Left lung (tissue), 10 donors: Measurements from ENCODE around the gene HHIP. TPM values are rescaled to one million over a fixed set of nuclear protein-coding genes. Genes with fewer than 3 reads are reported as not detected.

ENCODE experiments used
- ATAC-seq: fragments of 200-7000 bp; cut with Tn5 transposase; one replicate; pipeline ENCODE4 v1.9.1; 2020; ENCODE audit warnings: moderate library complexity
- DNase-seq, 4 donors: peaks; one replicate each; pipeline ENCODE4 v3.0.0-alpha.2; 2013 to 2020
- H3K27ac ChIP-seq, 2 donors: fragments of 200-600 bp; sonication (generic) in 1 of 2; one replicate each; pipeline versions ENCODE4 v1.5.0 to v1.8.0; 2020 to 2021
- H3K27me3 ChIP-seq, 2 donors: fragments of 200-600 bp; sonication (generic) in 1 of 2; one replicate each; pipeline versions ENCODE4 v1.5.0 to v1.8.0; 2020 to 2021
- H3K36me3 ChIP-seq, 2 donors: fragments of 200-600 bp; sonication (generic) in 1 of 2; one replicate each; pipeline versions ENCODE4 v1.5.0 to v1.8.0; 2020 to 2021
- H3K4me1 ChIP-seq, 2 donors: fragments of 200-600 bp; one replicate each; pipeline ENCODE4 v1.8.0; 2021
- H3K4me3 ChIP-seq, 2 donors: fragments of 200-600 bp; sonication (generic) in 1 of 2; one replicate each; pipeline versions ENCODE4 v1.5.0 to v1.8.0; 2020 to 2021; ENCODE audit warnings: mild to moderate bottlenecking in 1 of 2
- H3K9me3 ChIP-seq, 2 donors: fragments of 200-600 bp; sonication (generic) in 1 of 2; one replicate each; pipeline versions ENCODE4 v1.5.0 to v1.8.0; 2020 to 2021
- intact Hi-C, 2 donors: fragments of 100-400 bp; cut with DNase I; formaldehyde crosslinking; loops; one replicate each; pipeline versions ENCODE4 v1.11.2 to v1.14.2; 2022
- polyA plus RNA-seq, 6 donors: library from polyadenylated mRNA; unstranded; fragments of 120-200 nt; gene quantifications; one replicate each; pipeline ENCODE4 v1.2.1, GENCODE V29; 2013; ENCODE audit not compliant: insufficient read length in 6 of 6
- total RNA-seq, 2 donors: library from RNA; stranded (reverse); fragmentation: NEBNext Ultra II Directional; extraction: Animal tissue kit (Norgen Biotek cat#: 25700); gene quantifications; one replicate each; pipeline ENCODE4 v1.2.1, GENCODE V29; 2021
- TF ChIP-seq, protein P1 (sequence below), 2 donors: fragments of 200-600 bp; sonication (generic) in 1 of 2; IDR thresholded peaks; one replicate each; pipeline versions ENCODE4 v1.5.0 to v1.8.0; 2021; ENCODE audit warnings: antibody characterized with exemption in 2 of 2
- donor health status: DM: no; HTN: yes; CAD: no.
- donor health status: DM: no; HTN: no; CAD: no.

Gene HHIP
- total and polyA plus RNA-seq, 8 donors: 17.1 to 59.8 (median 44.0) TPM

DNA sequence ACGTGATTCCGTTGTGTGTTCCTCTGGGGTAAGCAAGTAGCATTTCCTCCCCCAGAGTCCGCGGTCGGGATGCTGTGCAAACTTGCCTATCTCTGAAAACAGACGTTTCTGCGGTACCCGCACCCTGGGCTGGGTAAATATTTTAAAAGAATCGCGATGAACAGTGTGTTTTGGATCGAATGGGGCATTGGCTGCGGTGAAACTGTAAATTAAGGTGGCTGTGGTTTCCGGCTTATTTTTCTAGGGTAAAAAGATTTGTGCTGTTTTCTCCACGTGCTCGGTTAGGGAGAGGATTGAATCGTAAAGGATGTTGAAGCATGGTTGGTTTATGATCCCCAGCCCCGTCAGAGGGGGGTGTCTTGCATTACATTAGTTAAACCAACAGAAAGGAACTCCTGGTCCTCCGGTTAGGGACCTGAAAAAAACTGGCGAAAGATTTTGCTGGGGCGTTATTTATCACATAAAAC is 1.2 kb downstream of the HHIP start:
- H3K9me3 ChIP-seq: no peaks in the 10 kb centered on the region
- TF ChIP-seq, protein P1, sequence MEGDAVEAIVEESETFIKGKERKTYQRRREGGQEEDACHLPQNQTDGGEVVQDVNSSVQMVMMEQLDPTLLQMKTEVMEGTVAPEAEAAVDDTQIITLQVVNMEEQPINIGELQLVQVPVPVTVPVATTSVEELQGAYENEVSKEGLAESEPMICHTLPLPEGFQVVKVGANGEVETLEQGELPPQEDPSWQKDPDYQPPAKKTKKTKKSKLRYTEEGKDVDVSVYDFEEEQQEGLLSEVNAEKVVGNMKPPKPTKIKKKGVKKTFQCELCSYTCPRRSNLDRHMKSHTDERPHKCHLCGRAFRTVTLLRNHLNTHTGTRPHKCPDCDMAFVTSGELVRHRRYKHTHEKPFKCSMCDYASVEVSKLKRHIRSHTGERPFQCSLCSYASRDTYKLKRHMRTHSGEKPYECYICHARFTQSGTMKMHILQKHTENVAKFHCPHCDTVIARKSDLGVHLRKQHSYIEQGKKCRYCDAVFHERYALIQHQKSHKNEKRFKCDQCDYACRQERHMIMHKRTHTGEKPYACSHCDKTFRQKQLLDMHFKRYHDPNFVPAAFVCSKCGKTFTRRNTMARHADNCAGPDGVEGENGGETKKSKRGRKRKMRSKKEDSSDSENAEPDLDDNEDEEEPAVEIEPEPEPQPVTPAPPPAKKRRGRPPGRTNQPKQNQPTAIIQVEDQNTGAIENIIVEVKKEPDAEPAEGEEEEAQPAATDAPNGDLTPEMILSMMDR (IDR thresholded peaks at IDR 0.05): no peak
- H3K4me1 ChIP-seq: peaks cover 9% of the 10 kb centered on the region in 2 donors
- ATAC-seq (peak; percentile 1), DNase-seq (peak in 1 of 4 donors; percentile 39)
- H3K27me3 ChIP-seq: peaks cover 36 to 43% of the 10 kb centered on the region in 2 donors
- intact Hi-C loops: no loop called here
- H3K36me3 ChIP-seq: no peaks in the 10 kb centered on the region
- H3K27ac ChIP-seq: no peak overlapping the region
- peak overlapping the region; percentile 44 to 46 for H3K4me3 ChIP-seq

DNA sequence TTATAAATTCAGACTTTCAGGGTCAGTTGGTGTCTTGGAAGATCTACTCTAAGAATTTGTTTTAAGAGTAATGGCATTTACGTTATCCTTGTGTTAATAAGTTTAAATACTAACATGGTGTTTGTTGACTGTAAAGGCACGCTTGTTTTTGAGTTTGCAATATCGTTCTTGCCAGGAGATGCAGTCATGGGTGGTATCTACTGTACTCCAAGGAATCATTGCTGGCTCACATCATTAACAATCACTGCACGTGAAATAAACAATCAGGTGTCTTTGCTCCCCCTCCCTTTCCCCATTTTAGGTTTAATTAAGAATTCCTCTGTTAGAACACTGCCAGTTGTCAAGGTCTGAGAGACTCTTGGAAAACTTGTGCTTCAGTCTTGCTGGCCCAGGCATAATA is 1.6 kb downstream of the HHIP start:
- ATAC-seq (no peak), DNase-seq (no peak)
- TF ChIP-seq, protein P1 (IDR thresholded peaks at IDR 0.05): no peak
- intact Hi-C loops: no loop called here
- Histone ChIP-seq H3K36me3 (no peaks in the 10 kb centered on the region), H3K4me1 (peaks cover 9% of the 10 kb centered on the region in 2 donors), H3K27ac (no peak overlapping the region), H3K9me3 (no peaks in the 10 kb centered on the region), H3K4me3 (peak overlapping the region; percentile 44 to 46), H3K27me3 (peaks cover 36 to 43% of the 10 kb centered on the region in 2 donors)

DNA sequence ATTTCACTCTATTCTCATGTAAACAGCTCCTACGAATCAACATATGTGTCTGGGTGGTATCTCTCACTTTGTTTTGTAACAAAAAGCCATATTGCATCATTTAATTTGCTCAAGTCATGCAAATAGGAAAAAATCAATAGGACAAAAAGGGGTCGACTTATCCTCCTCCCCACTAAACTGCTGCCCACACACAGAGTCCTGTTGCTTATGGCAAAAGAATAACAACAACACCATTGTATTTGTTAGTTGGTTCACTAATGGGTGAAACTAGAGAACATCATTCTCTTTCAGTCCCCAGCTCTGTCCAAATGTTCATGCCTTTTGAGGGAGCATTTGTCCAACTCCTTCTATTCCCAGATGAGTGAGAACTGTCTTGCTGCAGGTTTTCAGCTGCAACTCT is 2.1 kb downstream of the HHIP start:
- TF ChIP-seq, protein P1 (IDR thresholded peaks at IDR 0.05): no peak
- no peak overlapping the region for H3K27ac ChIP-seq
- no peaks in the 10 kb centered on the region for H3K36me3 ChIP-seq
- peaks cover 36 to 43% of the 10 kb centered on the region in 2 donors for H3K27me3 ChIP-seq
- DNase-seq (no peak), ATAC-seq (no peak)
- intact Hi-C loops: no loop called here
- H3K9me3 ChIP-seq: no peaks in the 10 kb centered on the region
- H3K4me1 ChIP-seq: peaks cover 9% of the 10 kb centered on the region in 2 donors
- peak overlapping the region in 1 of 2 donors; percentile 46 for H3K4me3 ChIP-seq

DNA sequence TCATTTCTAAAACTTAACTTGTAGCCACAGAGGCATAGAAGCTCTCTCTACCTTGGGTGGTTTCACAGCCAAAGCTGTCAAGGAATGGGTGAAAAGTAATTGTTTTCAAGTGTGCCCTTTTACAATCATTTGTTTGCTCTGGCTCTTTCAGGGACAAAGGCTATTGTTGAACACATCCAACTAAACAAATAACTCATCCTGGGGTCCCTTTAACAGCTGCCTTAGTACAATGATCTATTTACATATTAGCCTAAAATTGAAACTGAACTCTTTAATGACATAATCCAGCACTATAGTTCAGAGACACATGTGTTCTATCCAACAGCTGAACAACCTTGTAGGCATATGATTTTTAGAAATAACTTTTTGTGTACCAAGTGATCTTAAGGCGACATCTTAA is 3.7 kb downstream of the HHIP start:
- Histone ChIP-seq H3K36me3 (no peaks in the 10 kb centered on the region), H3K9me3 (no peaks in the 10 kb centered on the region), H3K4me1 (peaks cover 9% of the 10 kb centered on the region in 2 donors), H3K4me3 (no peak overlapping the region), H3K27ac (no peak overlapping the region), H3K27me3 (peaks cover 36 to 39% of the 10 kb centered on the region in 2 donors)
- intact Hi-C loops: no loop called here
- ATAC-seq (no peak), DNase-seq (no peak)
- TF ChIP-seq, protein P1 (IDR thresholded peaks at IDR 0.05): no peak

DNA sequence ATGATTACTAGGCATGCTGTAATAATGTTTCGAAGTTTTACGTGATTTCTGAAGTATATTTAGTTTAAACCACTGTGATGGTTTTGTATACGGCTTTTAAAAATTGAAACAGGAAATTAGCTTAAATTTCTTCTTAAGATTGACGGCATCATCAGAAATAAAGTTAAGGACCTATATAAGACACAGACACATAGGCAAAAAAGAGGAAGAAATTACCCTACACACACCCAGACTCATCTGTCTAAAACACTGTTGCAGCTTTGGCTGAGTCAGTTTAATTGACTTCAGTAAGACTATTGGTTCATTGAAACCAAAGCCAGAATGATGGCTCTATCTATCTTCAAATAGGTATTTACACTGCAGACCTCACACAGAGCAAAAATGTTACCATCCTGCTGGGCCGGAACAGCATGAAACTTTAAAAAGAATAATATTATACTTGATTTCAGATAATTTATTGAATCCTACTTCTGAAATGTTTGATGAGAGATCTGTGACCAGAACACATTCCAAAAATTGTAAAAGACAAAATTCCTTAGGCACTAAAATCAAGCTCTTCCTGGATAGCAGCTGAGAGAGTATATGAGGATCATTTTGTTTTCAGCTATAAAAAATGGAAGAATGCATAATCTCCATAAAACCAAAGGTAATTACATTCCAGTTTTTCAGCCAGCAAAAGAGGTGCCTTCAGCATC is 4.5 kb downstream of the HHIP start:
- TF ChIP-seq, protein P1 (IDR thresholded peaks at IDR 0.05): no peak
- DNase-seq (no peak), ATAC-seq (no peak)
- Histone ChIP-seq H3K4me3 (no peak overlapping the region), H3K36me3 (no peaks in the 10 kb centered on the region), H3K27ac (no peak overlapping the region), H3K27me3 (peaks cover 33% of the 10 kb centered on the region in 2 donors), H3K4me1 (peaks cover 9% of the 10 kb centered on the region in 2 donors), H3K9me3 (no peaks in the 10 kb centered on the region)
- intact Hi-C loops: no loop called here
